HG02588 (cell line): ENCODE results near the gene DAAM2.

ENCODE experiments used
- ATAC-seq: cut with Tn5 transposase; IDR thresholded peaks from one replicate; pipeline ENCODE4 v1.9.1; 2021; ENCODE audit warnings: mild to moderate bottlenecking, moderate library complexity; ENCODE audit not compliant: unreplicated experiment

Gene DAAM2

GRCh38 chr6:39925191-39925930 is 133.2 kb downstream of the DAAM2 start:
- no peak for ATAC-seq

DNA sequence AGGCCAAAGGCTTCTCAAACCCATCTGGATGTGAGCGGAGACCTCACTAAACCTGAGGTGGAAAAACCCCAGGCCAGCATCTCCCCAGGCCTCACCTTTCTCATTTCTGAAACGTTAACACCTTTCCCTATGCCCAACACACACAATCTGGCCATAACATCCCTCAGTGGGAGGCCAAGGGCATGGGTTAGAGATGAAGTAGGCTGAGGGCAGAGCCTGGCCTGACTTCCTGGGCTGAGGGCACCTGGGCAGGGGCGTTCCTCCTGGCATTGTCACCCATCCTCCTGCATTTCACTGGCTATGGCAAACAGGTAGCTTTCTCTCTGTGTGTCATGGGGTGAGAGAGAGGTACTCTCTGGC is 133.7 kb downstream of the DAAM2 start:
- no peak for ATAC-seq

- ATAC-seq, result no peak
These were observed 134.5 kb downstream of the DAAM2 start for GRCh38 chr6:39926668-39927067.

- no peak for ATAC-seq
These were observed 135.0 kb downstream of the DAAM2 start for GRCh38 chr6:39927159-39927558.

- ATAC-seq, result no peak
These were observed 137.0 kb downstream of the DAAM2 start for GRCh38 chr6:39929039-39929732.

DNA sequence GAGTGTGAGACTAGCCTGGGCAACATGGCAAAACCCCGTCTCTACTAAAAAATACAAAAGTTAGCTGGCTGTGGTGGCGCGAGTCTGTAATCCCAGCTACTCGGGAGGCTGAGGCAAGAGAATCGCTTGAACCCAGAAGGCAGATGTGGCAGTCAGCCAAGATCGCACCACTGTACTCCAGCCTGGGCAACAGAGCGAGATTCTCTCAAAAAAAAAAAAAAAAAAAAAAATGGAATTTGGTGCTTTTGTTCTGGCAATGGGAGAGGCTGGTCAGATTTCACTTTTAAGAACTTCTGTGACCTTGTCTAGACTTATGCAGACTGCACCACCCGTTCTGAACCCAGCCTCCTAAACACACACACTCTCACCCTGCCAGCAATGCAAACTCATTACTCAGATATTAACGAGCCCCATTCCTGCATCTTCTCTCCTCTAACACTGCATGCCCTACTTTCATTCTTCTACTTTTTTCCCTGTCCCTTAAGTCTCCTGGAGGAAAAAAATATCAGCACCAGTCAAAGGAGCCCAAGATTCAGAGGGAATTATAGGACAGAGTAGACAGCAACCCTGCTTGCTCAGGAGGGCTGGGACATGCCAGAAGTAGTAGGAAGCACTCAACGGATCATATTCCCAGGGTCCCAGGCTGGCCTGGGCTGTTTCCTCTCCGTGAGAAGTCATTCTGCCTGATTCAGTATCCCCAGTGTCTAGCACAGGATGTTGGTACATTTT is 137.7 kb downstream of the DAAM2 start:
- no peak for ATAC-seq

- no peak for ATAC-seq
These were observed 138.4 kb downstream of the DAAM2 start for GRCh38 chr6:39930540-39930939.

- ATAC-seq, result no peak
These were observed 139.4 kb downstream of the DAAM2 start for GRCh38 chr6:39931607-39932006.

- no peak for ATAC-seq
These were observed 140.3 kb downstream of the DAAM2 start for GRCh38 chr6:39932386-39932910.

DNA sequence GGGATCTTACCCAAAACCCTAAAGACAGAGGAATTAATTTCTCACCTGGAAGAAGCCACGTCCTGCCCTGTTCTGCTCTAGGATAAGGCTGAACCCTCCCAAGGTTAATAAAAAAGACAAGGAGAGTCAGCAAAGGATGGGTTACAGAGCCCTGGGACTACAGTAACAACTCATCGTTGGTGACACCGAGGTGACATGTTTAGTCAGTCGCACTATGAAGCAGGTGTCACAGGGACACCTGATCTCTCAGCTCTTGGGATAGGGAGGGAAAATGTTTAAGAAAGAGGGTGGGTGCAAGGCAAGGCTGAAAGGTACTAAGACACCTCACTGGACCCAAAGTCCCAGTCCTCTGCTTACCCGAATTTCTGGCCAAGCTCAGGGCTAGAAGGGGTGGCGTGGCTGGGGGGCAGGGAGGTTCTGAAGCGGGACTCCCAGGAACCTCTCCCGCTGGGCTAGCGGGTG is 141.5 kb downstream of the DAAM2 start:
- ATAC-seq, result no peak

GRCh38 chr6:39934131-39934757 is 142.1 kb downstream of the DAAM2 start, which contains the start of gene MOCS1:
TSS of gene MOCS1 (minus strand) at chr6:39934462. CDS start at chr6:39934417, 45 bp downstream.
- no peak for ATAC-seq

GRCh38 chr6:39935241-39935640 is 143.1 kb downstream of the DAAM2 start:
- ATAC-seq, result no peak

GRCh38 chr6:39936857-39937256 is 144.7 kb downstream of the DAAM2 start:
- no peak for ATAC-seq

DNA sequence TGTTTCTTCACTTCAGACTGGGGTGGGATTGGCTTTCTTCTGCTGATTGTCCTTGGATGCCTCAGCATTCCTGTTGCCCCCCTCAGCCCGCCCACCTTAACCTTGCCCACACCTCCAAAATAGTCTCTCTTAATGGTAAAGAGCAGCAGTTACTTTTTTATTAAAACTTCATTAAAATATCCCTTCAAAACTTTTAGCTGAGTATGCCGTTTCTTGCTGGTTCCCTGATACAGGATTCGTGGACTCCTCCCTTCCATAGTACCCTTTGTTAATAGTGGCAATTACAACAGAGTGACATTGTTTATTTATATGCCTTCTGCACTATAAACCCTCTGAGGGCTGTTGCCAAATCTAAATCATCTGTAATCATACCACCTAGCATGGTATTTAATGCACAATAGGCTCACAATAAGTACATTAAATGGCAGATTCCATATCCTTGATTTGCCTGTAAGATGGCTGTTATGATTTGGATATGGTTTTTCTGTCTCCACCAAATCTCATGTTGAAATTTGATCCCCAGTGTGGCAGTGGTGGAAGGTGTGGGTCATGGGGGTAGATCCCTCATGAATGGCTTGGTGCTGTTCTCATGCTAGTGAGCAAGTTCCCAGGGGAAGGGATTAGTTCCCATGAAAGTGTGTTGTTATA is 145.6 kb downstream of the DAAM2 start:
- ATAC-seq, result no peak

DNA sequence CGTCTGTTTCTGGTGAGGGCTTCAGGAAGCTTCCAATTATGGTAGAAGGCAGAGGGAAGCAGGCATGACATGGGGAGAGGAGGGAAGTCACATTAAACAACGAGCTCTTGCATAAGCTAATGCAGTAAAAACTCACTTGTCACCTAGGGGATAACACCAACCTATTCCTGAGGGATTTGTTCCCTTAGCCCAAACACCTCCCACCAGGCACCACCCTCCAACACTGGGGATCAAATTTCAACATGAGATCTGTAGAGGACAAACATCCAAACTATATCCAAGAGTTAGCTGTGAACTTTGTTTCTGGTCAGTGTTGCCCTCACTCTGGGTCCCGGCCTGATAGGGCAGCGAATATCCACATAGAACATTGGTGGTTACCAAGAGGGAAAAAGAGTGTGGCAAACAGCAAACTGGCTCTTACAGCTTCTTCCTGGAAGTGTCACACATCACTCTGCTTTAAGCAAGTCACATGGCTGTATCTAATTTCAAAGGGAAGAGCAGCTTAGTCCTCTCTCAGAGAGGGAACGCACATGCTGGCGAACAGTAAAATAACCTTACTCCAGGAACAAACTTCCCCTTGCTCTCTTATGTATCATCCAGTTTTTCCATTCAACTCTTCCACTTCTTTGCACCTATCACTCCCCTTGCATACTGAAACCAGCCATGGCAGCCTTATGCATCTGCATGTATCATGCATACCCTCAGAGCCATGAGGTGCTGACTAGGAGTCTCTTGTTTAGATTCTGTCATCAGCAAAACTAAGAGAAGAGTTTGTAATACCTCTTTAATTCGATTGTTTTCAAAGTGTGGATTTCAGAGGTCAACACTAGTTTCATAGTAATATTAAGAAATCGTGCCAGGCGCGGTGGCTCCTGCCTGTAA is 146.8 kb downstream of the DAAM2 start:
- no peak for ATAC-seq

- ATAC-seq, result no peak
These were observed 149.0 kb downstream of the DAAM2 start for GRCh38 chr6:39941138-39941537.

DNA sequence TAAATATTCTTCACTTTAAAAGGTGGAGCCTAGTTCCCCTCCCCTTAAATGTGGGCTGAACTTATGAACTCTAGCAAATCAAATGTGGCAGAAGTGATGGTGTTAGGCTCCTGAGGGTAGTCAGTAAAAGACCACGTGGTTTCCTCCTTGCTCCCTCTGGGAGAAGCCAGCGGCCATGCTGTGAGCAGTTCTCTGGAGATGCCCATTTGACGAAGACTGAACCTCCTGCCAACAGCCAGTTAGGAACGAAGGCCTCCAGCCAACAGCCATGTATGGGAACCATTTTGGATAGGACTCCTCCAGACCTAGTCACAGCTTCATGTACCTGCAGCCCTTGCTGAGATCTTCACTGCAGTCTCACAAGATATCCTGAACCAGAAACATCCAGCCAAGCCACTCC is 149.6 kb downstream of the DAAM2 start:
- no peak for ATAC-seq

DNA sequence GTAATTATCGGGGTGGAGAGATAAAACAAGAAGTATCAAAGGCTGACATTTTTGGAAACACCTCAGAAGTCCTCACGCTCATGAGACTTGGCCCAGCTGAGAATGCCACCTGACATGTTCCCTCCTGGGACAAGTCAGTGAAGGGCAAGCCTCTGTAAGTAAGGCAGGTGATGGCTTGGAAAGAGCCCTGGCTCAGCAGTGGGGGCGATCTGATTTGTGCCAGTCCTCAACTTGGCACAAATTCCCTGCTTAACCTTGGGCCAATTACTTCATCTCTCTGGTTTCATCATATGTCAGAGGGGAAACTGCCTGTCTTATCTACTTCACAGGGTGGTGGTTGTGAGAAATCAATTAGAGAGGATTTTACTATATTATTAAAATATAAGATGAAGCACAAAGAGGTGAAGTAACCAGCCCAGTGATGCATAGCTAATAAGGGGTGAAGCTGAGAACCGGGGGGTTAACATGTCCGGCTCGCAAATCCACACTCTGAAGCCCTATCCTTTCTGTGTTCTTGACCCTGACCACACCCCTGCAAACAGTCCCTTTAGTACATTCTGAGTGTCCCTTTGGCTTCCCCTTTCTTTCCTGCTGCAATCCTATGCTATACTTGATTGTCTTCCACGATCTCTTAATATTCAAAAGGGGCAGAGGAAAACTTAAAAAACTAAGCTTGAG is 150.9 kb downstream of the DAAM2 start:
- no peak for ATAC-seq

GRCh38 chr6:39945626-39946025 is 153.4 kb downstream of the DAAM2 start:
- ATAC-seq, result no peak
